ENCODE results near the gene ZEB2. TPM values are rescaled to one million over a fixed set of nuclear protein-coding genes. Genes with fewer than 3 reads are reported as not detected.
A peak's percentile ranks its signal among the peaks of the same experiment; 100 is the strongest.

The ZEB2 gene
- total and polyA plus RNA-seq, 2 of the 13 experiments (the other 11 are each of a cell fraction or from before 2014, with no cell fraction given): 0.07 TPM; not detected in 1

DNA sequence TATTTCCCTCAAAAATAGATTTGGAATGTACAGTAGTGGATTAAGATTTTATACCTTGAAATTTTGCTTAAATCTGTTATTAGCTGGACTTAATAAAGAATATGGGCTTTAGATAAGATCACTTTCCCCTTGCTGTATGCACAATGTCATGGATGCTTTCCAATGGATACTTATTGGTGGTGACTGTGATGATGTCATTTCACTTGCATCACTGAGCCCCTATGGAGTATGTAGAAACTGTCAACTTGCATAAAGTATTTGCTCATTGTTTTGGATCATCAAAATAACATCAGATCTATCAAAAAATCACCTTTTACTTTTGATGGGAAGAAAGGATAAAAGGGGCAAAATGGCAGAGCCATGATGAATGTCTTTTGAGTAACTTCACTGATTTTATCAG, 112.7 kb downstream of the ZEB2 start:
- CTCF ChIA-PET (ENCODE audit: low intra/inter-chr PET ratio, low total read pairs): no interaction called here
- no peak overlapping the region for H3K27ac ChIP-seq (ENCODE audit: extremely low read length, insufficient read depth, low read length)
- H3K9me3 ChIP-seq (ENCODE audit: low read length): no peaks in the 10 kb centered on the region
- in situ Hi-C loops (cut with HindIII; ENCODE audit: extremely low pct_ligation_motif_present, low pct_unique_long_range_greater_than_20kb) (no loop called here), intact Hi-C loops (cut with micrococcal nuclease; ENCODE audit: unreplicated experiment) (no loop called here)
- H3K9ac ChIP-seq (ENCODE audit: insufficient read depth, low read depth, low read length): no peak overlapping the region
- no peaks in the 10 kb centered on the region for H3K79me2 ChIP-seq (ENCODE audit: insufficient read depth, low read length)
- FAIRE-seq: no peak
- no peaks in the 10 kb centered on the region for H4K20me1 ChIP-seq (ENCODE audit: insufficient read depth, low read length)
- no peak overlapping the region for H2AFZ ChIP-seq (ENCODE audit: low read length)
- TF ChIP-seq ELF3 (CRISPR knock-in tag; IDR thresholded peaks at IDR 0.05): no peak
- TF ChIP-seq ATF7-NPFF (CRISPR knock-in tag; IDR thresholded peaks at IDR 0.05; ENCODE audit: low read depth): no peak
- no peak for TF ChIP-seq NPAS2 (CRISPR knock-in tag; IDR thresholded peaks at IDR 0.05; ENCODE audit: borderline replicate concordance)
- TF ChIP-seq CREB1 (IDR thresholded peaks at IDR 0.05): peak; percentile 65
- TF ChIP-seq CREB1 (CRISPR knock-in tag; IDR thresholded peaks at IDR 0.05): no peak
- TF ChIP-seq NFYC (CRISPR knock-in tag; IDR thresholded peaks at IDR 0.05): no peak
- no peak for TF ChIP-seq GLI4 (CRISPR knock-in tag; IDR thresholded peaks at IDR 0.05; ENCODE audit: borderline replicate concordance)
- TF ChIP-seq MAFF (IDR thresholded peaks at IDR 0.05; ENCODE audit: low read depth, low read length): peak; percentile 37; the same call in 1 of the 2 replicates
- no peak for TF ChIP-seq ZNF570 (CRISPR knock-in tag; IDR thresholded peaks at IDR 0.05; ENCODE audit: borderline replicate concordance)
- TF ChIP-seq ZNF337 (CRISPR knock-in tag; IDR thresholded peaks at IDR 0.05; ENCODE audit: borderline replicate concordance, low read depth): no peak
- TF ChIP-seq ZNF34 (CRISPR knock-in tag; IDR thresholded peaks at IDR 0.05; ENCODE audit: borderline replicate concordance): no peak
- no peak for TF ChIP-seq EED (CRISPR knock-in tag; IDR thresholded peaks at IDR 0.05)
- TF ChIP-seq ATF7 (IDR thresholded peaks at IDR 0.05): peak; percentile 84
- no peak for TF ChIP-seq ATF7 (CRISPR knock-in tag; IDR thresholded peaks at IDR 0.05)
- no peak for TF ChIP-seq SAFB2 (CRISPR knock-in tag; IDR thresholded peaks at IDR 0.05; ENCODE audit: borderline replicate concordance, low read depth)
- no peak for TF ChIP-seq HOXA7 (CRISPR knock-in tag; IDR thresholded peaks at IDR 0.05)
- BruUV-seq (replicated peaks): no TSS peak
- H3K36me3 ChIP-seq (replicated peaks in 1 of 2; ENCODE audit: control insufficient read depth in 1 of 2, insufficient read depth in 2 of 2, low read length in 2 of 2): no peaks in the 10 kb centered on the region
- no peak for DNase-seq (ENCODE audit: low spot score)
- no peak overlapping the region for H3K4me3 ChIP-seq (replicated peaks in 1 of 3; ENCODE audit: insufficient read depth in 1 of 3, low read depth in 2 of 3, low read length in 3 of 3)
- H3K4me2 ChIP-seq (ENCODE audit: low read depth, low read length): no peak overlapping the region
- no peaks in the 10 kb centered on the region for H3K4me1 ChIP-seq (ENCODE audit: insufficient read depth, low read length)
- peaks cover 0 to 8% of the 10 kb centered on the region in 2 experiments; a peak in 1 of 5 replicates for H3K27me3 ChIP-seq (ENCODE audit: control insufficient read depth in 1 of 2, insufficient read depth in 2 of 2, low read length in 2 of 2)
- POLR2A ChIA-PET: no interaction called here
- ATAC-seq: no peak

Measured in HepG2 (cell line).